OCI-LY1 (cell line): Measurements from ENCODE around the gene VPS33B.

ENCODE experiments used
- EZH2 ChIP-seq: fragments of 200-600 bp; sonication (generic), shearing (Covaris generic); IDR thresholded peaks from 2 replicates; pipeline ENCODE4 v1.8.0; 2017; ENCODE audit warnings: borderline replicate concordance, mixed run types, mild to moderate bottlenecking, antibody characterized with exemption, low read length, moderate library complexity, mixed read lengths
- TF ChIP-seq, protein P1 (sequence below): fragments of 200-600 bp; sonication (generic), shearing (Covaris generic); IDR thresholded peaks from 2 replicates; pipeline ENCODE4 v1.5.1; 2017; ENCODE audit warnings: mild to moderate bottlenecking, antibody characterized with exemption, low read length, moderate library complexity, mixed read lengths

GRCh38 chr15:90989040-90989768 lies 33.2 kb downstream of the VPS33B start:
- TF ChIP-seq, protein P1, sequence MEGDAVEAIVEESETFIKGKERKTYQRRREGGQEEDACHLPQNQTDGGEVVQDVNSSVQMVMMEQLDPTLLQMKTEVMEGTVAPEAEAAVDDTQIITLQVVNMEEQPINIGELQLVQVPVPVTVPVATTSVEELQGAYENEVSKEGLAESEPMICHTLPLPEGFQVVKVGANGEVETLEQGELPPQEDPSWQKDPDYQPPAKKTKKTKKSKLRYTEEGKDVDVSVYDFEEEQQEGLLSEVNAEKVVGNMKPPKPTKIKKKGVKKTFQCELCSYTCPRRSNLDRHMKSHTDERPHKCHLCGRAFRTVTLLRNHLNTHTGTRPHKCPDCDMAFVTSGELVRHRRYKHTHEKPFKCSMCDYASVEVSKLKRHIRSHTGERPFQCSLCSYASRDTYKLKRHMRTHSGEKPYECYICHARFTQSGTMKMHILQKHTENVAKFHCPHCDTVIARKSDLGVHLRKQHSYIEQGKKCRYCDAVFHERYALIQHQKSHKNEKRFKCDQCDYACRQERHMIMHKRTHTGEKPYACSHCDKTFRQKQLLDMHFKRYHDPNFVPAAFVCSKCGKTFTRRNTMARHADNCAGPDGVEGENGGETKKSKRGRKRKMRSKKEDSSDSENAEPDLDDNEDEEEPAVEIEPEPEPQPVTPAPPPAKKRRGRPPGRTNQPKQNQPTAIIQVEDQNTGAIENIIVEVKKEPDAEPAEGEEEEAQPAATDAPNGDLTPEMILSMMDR: no peak
- no peak for TF ChIP-seq EZH2
